CD4-positive, alpha-beta T cell (primary cell): Measurements from ENCODE around the gene RHBDL1. TPM values are rescaled to one million over a fixed set of nuclear protein-coding genes. Genes with fewer than 3 reads are reported as not detected.

Source experiments
- ATAC-seq: fragments of 200-7000 bp; cut with Tn5 transposase; one replicate; pipeline ENCODE4 v1.10.0; 2022; ENCODE audit warnings: mild to moderate bottlenecking; ENCODE audit not compliant: poor library complexity
- CTCF ChIA-PET: fragments of 350-600 bp; sonication (Branson Sonifier 250); formaldehyde crosslinking; loops from one replicate; lab custom pipeline; 2021; ENCODE audit warnings: antibody characterized with exemption, inconsistent platforms; lab: Charles Lee
- POLR2A ChIA-PET: fragments of 350-600 bp; sonication (Branson Sonifier 250); formaldehyde crosslinking; loops from one replicate; lab custom pipeline; 2021; ENCODE audit warnings: antibody characterized with exemption, inconsistent platforms; lab: Charles Lee
- DNase-seq, 14 experiments: peaks; one replicate each; pipeline ENCODE4 v3.0.0-alpha.2; 2013 to 2020; ENCODE audit warnings: mixed read lengths in 2 of 14
- H3K27ac ChIP-seq, 2 donors: one replicate each; pipeline versions ENCODE4 v1.5.1 to v1.7.0; 2013; ENCODE audit warnings: low read length in 2 of 2, low read depth in 1 of 2, mild to moderate bottlenecking in 1 of 2
- H3K27me3 ChIP-seq, 2 experiments: 1 replicate in 1 of 2; 2 replicates in 1 of 2; pipeline versions ENCODE4 v1.6.1 to v1.7.0; 2013; ENCODE audit warnings: low read length in 2 of 2, control low read depth in 1 of 2, mild to moderate bottlenecking in 1 of 2, moderate library complexity in 1 of 2; ENCODE audit not compliant: insufficient read depth in 2 of 2, control insufficient read depth in 1 of 2
- H3K36me3 ChIP-seq: one replicate; pipeline ENCODE4 v1.6.1; 2013; ENCODE audit warnings: low read length, control low read depth; ENCODE audit not compliant: insufficient read depth
- H3K4me1 ChIP-seq: one replicate; pipeline ENCODE4 v1.6.1; 2013; ENCODE audit warnings: low read length, control low read depth; ENCODE audit not compliant: insufficient read depth
- H3K4me3 ChIP-seq: one replicate; pipeline ENCODE4 v1.5.1; 2013; ENCODE audit warnings: mild to moderate bottlenecking, low read length, moderate library complexity
- H3K9me3 ChIP-seq, 2 experiments: 1 replicate in 1 of 2; 2 replicates in 1 of 2; pipeline versions ENCODE4 v1.6.1 to v1.7.0; 2013; ENCODE audit warnings: low read length in 2 of 2, mild to moderate bottlenecking in 2 of 2, control low read depth in 1 of 2, moderate library complexity in 1 of 2; ENCODE audit not compliant: control insufficient read depth in 1 of 2, insufficient read depth in 1 of 2
- H3K27ac Mint-ChIP-seq: one replicate; pipeline ENCODE4 v1.8.0; 2020; ENCODE audit warnings: mixed read lengths
- H3K27me3 Mint-ChIP-seq: one replicate; pipeline ENCODE4 v1.8.0; 2021; ENCODE audit warnings: mixed read lengths
- H3K36me3 Mint-ChIP-seq: one replicate; pipeline ENCODE4 v1.8.0; 2021; ENCODE audit warnings: low read depth, mixed read lengths
- H3K4me1 Mint-ChIP-seq: one replicate; pipeline ENCODE4 v1.8.0; 2021; ENCODE audit warnings: low read depth, mixed read lengths
- H3K4me3 Mint-ChIP-seq: one replicate; pipeline ENCODE4 v1.8.0; 2020; ENCODE audit warnings: mild to moderate bottlenecking, mixed read lengths
- H3K9me3 Mint-ChIP-seq: one replicate; pipeline ENCODE4 v1.8.0; 2020; ENCODE audit warnings: mixed read lengths
- CTCF ChIP-seq: fragments of 200-600 bp; IDR thresholded peaks from one replicate; pipeline ENCODE4 v1.8.0; 2022; ENCODE audit warnings: antibody characterized with exemption, mild to moderate bottlenecking
- intact Hi-C, 2 experiments: fragments of 100-400 bp; cut with DNase I in 1 of 2; cut with micrococcal nuclease in 1 of 2; formaldehyde crosslinking; loops; one replicate each; pipeline versions ENCODE4 v1.15.1 to v1.9.0; 2023 to 2025; cut with DNase I, micrococcal nuclease
- total RNA-seq, 174 experiments: library from RNA in 2 of 174; stranded (reverse) in 2 of 174; gene quantifications; one replicate each; pipeline ENCODE4 v1.2.3 and lab custom pipeline; 2021 to 2026

The RHBDL1 gene
- total RNA-seq, 2 experiments from 2014 or later = 6.6 to 6.9 TPM

DNA sequence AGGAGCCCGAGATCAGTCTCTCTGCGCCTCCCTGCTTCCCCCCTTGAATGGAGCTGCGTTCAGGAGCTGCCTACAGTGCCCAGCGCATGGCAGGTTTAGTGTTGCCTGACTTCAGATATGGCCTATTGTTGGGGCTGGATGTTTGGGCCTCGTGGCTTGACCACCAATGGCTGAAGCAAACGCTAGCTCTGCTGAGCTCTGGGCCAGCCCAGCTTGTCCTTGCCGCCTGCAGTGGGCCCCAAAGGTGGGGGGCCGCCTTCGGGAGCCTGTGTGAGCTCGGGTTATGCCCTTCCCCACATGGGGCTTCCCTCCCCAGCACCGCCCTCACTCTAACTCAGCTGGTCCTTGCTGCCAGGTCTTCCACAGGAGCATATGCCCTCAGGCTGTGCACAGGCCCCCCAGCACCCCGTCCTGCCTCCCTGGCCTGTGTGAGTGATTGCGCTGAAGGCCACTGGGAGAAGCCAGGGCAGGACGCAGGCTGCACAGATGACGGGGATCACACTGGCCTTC lies 37.4 kb upstream of the RHBDL1 start:
- CTCF ChIA-PET = no interaction called here
- H3K9me3 Mint-ChIP-seq = no peaks in the 10 kb centered on the region

GRCh38 chr16:638836-639235 lies 36.6 kb upstream of the RHBDL1 start:
- no peaks in the 10 kb centered on the region for H3K9me3 Mint-ChIP-seq
- H3K27ac Mint-ChIP-seq = peak overlapping the region; percentile 12
- no peak for TF ChIP-seq CTCF
- no peak overlapping the region for H3K4me3 ChIP-seq
- H3K27me3 Mint-ChIP-seq = peaks cover 6% of the 10 kb centered on the region
- no peaks in the 10 kb centered on the region for H3K36me3 ChIP-seq
- H3K4me3 Mint-ChIP-seq = peak overlapping the region; percentile 63
- peaks cover 0 to 10% of the 10 kb centered on the region in 2 experiments for H3K9me3 ChIP-seq
- no peak overlapping the region for H3K27ac ChIP-seq
- no peak for ATAC-seq
- intact Hi-C loops = no loop called here
- peaks cover 50% of the 10 kb centered on the region for H3K4me1 ChIP-seq
- H3K4me1 Mint-ChIP-seq = peaks cover 8% of the 10 kb centered on the region
- H3K27me3 ChIP-seq = no peaks in the 10 kb centered on the region
- ChIA-PET CTCF (no interaction called here), POLR2A (no interaction called here)
- DNase-seq = no peak
- H3K36me3 Mint-ChIP-seq = peaks cover 9% of the 10 kb centered on the region

More for the DNA sequence above, 37.4 kb upstream of the RHBDL1 start:
- POLR2A ChIA-PET = interaction anchor here (3.0 kb wide), 1 partner anchor 43 kb away, joined by 16 read pairs; the partner anchor contains the start of gene STUB1
- no peak for TF ChIP-seq CTCF
- Histone ChIP-seq H3K27me3 (no peaks in the 10 kb centered on the region), H3K4me3 (no peak overlapping the region), H3K9me3 (peaks cover 0 to 10% of the 10 kb centered on the region in 2 experiments), H3K36me3 (no peaks in the 10 kb centered on the region), H3K4me1 (peaks cover 47% of the 10 kb centered on the region), H3K27ac (no peak overlapping the region)
- intact Hi-C loops = no loop called here
- H3K4me3 Mint-ChIP-seq = peak overlapping the region; percentile 48
- peaks cover 9% of the 10 kb centered on the region for H3K36me3 Mint-ChIP-seq
- ATAC-seq (no peak), DNase-seq (peak in 1 of 14 experiments; percentile 48)
- peaks cover 6% of the 10 kb centered on the region for H3K27me3 Mint-ChIP-seq
- peaks cover 8% of the 10 kb centered on the region for H3K4me1 Mint-ChIP-seq
- H3K27ac Mint-ChIP-seq = no peak overlapping the region

DNA sequence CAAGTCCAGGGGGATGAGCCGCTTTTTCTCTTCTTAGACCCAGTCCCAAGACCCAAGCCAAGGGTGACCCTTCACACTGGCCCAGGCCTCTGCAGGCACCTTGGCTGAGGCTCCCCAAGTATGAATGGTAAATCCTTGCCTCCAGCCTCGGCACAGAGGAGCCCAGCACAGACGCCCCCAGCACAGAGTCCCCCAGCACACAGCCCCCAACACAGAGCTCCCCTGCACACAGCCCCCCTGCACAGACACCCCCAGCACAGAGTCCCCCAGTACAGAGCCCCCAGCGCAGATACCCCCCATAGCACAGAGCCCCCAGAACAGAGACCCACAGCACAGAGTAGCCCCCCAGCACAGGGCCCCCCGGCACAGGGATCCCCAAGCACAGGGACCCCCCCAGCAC lies 34.9 kb upstream of the RHBDL1 start:
- CTCF ChIA-PET = no interaction called here
- Histone ChIP-seq H3K27me3 (no peaks in the 10 kb centered on the region), H3K27ac (no peak overlapping the region), H3K4me1 (peaks cover 36% of the 10 kb centered on the region), H3K4me3 (no peak overlapping the region), H3K36me3 (no peaks in the 10 kb centered on the region), H3K9me3 (peaks cover 0 to 10% of the 10 kb centered on the region in 2 experiments)
- Mint-ChIP-seq H3K4me1 (peaks cover 8% of the 10 kb centered on the region), H3K27ac (no peak overlapping the region), H3K9me3 (no peaks in the 10 kb centered on the region), H3K36me3 (peaks cover 9% of the 10 kb centered on the region), H3K27me3 (peaks cover 6% of the 10 kb centered on the region), H3K4me3 (peak overlapping the region; percentile 51)
- TF ChIP-seq CTCF = no peak
- intact Hi-C loops = no loop called here
- POLR2A ChIA-PET = no interaction called here
- ATAC-seq = no peak
- DNase-seq = no peak
